Stimulated activated CD8-positive, alpha-beta memory T cell treated with anti-CD3 and anti-CD28 coated beads, Interleukin-4, amount 100 ng/mL, for 48 hours (primary cell): Measurements from ENCODE around the gene TSHZ1.

Experiments
- DNase-seq: peaks from one replicate; pipeline ENCODE4 v3.0.0-alpha.2; 2020

The TSHZ1 gene

DNA sequence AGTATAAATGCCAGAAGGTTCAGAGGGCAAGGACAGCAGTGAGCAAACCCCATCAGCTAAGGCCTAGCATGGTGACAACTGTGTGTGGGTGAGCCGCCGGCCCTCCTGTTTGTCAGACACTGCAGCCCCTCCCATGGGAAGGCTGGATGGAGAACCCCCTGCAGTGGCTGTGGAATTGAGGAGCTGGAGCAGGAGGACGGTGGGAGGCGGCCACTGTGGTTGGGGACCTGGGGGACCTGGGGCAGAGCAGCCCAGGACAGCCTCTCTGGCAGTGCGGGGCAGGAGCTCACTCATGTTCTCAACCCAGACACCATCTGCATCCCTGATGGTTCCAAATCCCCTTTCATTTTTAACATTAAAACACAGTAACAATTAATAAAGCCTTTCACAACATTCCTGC lies 68.8 kb downstream of the TSHZ1 start:
- DNase-seq = no peak

DNA sequence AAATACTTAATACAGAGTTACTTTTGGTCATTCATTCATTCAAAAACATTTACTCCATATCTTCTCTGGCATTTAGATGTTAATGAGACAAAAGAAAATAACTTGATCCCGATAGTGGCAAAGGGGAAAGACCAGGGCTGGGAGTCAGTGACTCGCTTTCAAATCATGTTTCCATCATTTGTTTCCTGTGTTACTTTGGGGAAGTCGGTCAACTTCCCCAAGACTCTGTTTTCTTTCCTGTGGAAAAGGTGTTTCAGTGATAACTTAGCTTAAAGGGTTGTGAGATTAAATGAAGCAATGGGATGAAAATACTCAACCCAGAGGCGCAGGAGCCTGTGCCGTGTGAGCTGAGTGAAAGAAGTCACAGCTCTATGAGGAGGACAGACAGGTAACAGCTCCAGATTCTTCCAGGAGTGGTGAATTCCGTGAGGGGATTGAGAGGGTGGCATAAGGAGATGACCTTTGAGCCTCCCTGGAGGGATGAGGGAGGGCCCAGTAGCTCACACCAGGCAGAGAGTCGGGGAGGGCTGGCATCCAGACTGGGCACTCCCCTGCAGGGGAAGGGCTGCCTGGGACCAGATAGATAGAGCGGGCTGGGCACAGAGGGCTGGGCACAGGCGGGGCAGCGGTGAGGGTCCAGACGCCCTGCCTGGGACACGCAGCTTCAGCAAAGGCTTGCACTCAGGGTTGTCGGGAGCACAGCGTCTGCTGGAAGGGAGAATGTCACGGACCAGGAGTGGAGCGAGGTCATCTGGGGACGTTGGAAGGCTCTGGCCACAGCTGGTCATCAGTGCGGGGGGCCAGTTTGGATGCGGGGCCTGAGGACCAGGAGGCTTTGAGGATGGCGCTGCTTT lies 70.1 kb downstream of the TSHZ1 start:
- no peak for DNase-seq

DNA sequence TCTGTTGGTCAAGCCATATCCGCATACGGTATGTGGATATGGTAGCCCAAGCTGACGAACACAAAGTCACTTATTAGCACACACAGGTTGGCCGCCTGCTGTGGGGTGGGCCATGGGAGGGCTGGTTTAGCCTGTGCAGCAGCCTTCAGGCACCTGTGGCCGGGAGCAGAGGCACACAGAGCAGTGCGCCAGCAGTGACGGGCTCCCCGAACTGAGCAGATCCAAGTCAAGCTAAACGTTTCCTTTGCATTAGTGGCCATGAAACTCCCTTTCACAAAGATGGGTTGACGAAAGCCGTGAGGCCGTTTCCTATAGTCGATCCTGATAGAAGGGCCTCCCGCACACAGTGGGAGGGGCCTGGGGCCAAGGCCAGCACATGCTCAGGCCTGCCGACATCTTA lies 72.1 kb downstream of the TSHZ1 start:
- DNase-seq = no peak

DNA sequence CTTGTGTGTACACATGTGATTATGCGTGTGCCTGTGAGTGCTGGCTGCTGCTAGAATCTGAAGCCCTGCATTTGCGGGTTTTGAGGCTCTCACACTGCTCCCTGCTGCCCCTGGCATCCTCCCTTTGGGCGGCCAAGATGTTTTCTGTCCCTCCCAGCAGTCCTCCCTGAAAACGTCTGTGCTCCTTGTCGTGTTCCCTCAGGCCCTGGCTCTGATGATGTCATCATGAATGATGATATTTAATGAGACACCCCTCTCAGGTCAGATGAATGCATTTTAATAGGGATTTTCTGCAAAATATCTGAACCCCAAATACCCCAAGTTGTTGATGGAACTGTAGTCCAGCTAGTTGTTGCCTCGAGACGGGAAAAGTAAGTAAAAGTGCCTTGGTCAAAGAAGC lies 73.1 kb downstream of the TSHZ1 start:
- DNase-seq = no peak

DNA sequence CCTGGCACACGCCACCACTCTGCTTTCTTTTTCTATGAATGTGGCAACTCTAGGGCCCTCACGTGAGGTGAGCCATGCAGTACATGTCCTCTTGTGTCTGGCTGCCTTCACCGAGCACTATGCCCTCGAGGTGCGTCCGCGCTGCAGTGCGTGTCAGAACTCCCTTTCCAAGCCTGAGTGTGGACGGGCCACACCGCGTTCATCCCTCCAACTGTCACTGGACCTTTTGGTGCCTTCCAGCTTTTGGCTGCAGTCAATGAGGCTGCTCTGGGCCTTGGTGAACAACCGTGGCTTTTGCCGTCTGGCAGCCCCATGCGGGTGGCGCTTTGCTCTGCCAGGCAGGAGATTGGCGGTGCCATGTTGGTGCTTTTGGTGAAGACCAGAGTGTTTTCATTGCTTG lies 74.0 kb downstream of the TSHZ1 start:
- DNase-seq = no peak

DNA sequence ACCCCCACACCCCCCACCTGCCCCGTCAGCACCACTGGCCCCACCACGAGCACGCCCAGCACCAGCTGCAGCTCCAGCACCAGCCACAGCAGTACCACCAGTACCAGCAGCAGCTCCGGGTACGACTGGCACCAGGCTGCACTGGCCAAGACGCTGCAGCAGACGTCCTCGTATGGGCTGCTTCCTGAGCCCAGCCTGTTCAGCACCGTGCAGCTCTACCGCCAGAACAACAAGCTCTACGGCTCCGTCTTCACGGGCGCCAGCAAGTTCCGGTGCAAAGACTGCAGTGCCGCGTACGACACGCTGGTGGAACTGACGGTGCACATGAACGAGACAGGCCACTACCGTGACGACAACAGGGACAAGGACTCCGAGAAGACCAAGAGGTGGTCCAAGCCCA lies 75.3 kb downstream of the TSHZ1 start:
- no peak for DNase-seq

DNA sequence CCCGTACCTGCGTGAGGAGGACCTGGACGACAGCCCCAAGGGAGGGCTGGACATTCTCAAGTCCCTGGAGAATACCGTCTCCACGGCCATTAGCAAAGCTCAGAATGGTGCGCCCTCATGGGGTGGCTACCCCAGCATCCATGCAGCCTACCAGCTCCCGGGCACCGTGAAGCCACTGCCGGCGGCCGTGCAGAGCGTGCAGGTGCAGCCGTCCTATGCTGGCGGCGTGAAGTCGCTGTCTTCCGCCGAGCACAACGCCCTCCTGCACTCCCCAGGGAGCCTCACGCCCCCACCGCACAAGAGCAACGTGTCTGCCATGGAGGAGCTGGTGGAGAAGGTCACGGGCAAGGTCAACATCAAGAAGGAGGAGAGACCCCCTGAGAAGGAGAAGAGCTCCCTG lies 76.4 kb downstream of the TSHZ1 start:
- DNase-seq = no peak

DNA sequence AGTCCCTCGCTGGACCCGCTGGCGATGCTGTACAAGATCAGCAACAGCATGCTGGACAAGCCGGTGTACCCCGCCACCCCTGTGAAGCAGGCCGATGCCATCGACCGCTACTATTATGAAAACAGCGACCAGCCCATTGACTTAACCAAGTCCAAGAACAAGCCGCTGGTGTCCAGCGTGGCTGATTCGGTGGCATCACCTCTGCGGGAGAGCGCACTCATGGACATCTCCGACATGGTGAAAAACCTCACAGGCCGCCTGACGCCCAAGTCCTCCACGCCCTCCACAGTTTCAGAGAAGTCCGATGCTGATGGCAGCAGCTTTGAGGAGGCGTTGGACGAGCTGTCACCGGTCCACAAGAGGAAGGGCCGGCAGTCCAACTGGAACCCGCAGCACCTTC lies 77.1 kb downstream of the TSHZ1 start:
- DNase-seq = no peak

DNA sequence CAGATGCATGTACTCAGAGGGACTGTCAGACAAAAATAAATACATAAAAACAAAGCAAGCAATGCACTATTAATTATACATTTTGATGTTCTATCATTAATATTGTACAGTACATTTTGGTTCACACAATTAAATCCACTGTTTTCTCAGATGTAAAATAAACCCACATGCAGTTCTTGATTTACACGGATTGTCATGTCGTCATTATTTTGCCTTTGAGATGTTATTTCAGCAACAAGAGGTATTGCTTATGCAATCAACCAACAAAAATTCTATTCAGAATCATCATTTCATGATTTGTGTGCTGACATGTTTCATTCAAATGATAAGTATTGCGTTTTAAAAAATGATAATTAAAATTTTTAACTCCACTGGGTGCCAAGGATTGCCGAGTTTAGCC lies 79.2 kb downstream of the TSHZ1 start:
- no peak for DNase-seq

DNA sequence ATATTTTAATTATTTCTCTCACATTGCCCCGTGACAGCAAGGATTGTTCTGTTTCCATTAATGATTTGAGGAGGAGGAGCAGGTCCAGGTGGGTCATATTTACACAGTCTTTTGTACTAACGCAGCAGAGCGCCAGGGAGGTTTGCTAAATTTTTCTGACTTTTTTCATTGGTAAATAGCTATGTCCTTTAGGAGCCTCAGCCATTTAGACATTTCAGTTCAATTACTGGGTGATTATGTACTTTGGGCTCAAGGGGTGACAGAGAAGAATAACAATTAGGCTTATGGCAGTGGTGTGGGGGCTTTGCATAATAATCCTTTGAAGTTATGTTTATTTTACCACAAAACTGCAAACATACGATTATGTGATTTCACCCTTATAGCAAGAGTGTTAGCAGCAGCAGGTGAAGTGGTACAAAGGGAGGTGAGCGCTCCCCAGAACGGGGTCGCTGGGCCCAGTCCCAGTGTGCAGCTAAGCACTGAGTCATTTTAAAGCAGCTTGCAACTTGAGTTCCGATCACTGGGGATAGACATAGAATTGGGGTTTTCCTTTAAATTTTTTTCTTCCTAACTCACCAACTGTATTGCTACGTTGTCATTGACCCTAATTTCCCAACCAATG lies 80.3 kb downstream of the TSHZ1 start:
- DNase-seq = no peak

DNA sequence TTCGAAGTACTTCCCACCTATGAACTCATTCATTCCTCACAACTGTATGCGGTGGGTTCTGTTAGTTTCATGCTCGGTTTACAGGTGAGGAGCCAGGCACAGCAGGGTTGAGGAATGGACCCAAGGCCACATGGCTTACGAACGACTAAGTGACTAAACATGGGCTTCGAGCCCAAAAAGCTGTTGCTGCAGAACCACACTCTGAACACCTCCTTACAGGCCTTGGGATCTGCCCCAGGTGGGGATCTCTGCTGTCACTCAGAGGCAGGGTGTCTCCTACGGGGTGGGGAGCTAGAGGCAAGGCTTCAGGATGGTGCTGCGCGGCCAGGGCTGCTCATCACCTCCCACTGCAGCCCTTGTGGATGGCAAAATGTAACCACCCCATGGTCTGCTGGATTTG lies 80.9 kb downstream of the TSHZ1 start:
- no peak for DNase-seq

DNA sequence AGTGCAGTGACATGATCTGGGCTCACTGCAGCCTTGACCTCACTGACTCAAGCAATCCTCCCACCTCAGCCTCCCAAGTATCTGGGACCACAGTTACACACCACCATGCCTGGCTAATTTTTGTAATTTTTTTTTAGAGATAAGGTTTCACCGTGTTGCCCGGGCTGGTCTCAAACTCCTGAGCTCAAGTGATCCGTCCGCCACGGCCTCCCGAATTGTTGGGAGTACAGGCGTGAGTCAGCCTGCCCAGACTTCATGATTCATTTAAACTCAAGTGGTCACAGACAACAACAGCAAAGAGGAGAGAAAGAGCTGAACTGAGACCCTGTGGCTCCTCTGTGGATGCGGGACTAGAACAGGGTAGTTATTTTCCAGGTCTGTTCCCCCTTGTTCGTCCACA lies 83.0 kb downstream of the TSHZ1 start:
- DNase-seq = no peak

DNA sequence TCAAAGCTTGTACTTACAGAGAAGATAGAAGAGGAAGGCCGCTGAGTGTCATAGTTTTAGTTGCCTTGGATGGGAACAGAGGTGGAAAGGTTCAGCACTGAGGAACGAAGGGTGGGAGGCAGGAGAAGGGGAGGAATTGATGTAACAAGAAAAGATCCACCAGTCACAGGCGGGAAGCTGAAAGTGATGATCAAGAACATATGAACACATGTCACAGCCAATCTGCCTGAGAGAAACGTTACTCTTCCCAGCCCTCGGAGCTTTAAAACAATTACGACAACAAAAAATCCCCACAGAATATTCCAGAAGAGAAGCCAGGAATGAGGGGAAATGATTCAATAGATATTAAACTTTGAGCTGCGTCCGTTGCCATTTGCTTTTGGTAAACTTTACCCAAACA lies 87.1 kb downstream of the TSHZ1 start:
- DNase-seq = no peak

DNA sequence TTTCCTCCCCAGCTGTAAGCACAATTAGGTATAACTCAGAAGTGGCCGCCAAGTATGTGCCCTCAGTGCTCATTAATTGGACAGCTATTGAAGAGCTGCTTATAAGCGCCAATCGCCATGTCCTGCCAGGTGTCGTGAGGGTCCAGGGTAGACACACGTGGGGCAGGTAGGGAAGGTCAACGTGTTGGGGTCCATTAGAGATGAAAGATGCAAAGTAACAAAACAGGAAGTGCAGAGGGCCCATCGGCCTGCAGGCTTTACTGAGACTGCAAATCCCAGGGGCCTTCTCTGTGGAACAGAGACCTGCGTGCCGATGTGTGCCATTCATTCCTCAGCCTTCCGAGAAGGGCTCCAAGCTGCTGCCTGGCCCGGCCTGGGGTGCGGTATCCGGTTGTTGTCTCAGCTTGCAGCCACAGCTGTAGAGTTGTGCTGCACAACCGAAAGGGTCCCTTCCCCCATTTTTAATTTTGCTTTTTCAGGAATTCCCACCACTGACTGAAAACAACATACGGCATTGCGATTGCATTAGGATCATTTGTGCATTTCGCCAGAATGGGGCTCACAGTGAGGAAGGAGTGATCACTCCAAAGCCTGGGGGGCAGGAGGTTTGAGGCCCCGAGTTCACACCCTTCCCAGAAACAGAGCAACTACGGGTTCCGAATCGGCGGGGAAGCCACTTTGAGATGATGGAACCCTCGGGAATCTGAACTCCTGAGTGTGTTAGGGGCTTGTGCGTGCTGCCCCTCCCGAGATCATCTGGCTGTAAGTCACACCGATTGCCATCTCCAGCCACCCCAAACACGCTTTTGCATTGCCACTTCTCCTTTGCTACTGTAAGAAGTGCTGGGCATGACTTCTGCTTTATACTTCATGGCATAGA lies 94.3 kb downstream of the TSHZ1 start:
- no peak for DNase-seq

DNA sequence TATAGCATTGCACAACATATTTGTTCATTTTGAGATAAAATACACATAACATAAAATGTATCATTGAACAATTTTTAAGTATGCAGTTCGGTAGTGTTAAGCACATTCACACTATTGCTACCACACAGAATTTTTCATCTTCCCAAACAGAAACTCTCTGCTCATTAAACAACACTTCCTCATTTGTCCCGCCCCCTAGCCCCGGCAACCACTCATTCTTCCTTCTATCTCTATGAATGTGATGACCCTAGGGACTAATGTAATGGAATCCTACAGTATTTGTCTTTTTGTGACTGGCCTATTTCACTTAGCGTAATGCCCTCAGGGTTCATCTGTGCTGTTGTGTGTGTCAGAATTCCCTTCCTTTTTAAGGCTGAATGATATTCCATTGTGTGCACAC lies 95.4 kb downstream of the TSHZ1 start:
- DNase-seq = no peak

DNA sequence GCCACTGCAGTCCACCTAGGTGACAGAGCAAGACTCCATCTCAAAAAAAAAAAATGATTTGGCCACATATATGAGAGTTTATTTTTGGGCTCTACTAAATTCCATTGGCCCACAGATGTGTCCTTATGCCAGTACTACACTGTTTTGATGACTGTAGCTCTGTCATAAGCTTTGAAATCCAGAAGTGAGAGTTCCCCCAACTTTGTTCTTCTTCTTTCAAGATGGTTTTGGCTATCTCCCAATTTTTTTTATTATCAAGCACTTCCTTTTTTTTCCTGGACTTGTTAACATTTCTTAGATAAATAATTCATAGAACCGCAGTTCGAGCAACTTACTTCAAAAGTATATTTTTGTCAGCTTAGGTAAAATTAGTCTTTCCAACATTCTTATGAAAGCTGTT lies 96.9 kb downstream of the TSHZ1 start:
- no peak for DNase-seq

DNA sequence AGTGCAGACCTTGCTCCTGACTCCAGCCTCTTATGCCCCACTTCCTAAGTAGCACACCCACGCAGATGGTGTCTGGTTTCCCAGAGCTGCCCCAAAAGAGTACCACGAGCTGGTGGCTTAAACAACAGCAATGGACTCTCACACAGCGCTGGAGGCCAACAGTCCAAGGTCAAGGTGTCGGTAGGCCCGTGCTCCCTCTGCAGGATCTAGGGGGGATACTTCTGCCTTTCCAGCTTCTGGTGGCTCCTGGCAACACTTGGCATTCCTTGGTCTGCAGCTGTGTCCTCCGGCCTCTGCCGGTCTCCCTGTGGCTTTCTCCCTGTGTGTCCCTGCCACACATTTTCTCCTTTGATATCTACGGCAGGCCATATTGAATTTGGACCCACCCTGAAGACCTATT lies 99.0 kb downstream of the TSHZ1 start:
- DNase-seq = no peak

DNA sequence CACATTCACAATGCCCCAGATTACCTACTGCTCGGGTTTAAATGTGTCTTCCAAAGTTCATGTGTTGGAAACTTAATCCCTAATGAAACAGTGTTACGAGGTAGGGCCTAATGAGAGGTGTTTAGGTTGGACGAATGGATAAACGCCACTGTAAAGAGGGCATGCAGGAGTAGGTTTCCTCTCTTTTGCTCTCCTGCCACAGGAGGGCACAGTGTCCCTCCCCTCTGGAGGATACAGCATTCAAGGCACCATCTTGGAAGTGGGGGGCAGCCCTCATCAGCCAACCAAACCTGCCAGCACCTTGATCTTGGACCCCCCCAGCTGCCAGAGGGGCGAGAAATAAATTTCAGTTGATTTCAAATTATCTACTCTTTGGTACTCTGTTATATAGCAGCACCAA lies 103.5 kb downstream of the TSHZ1 start:
- no peak for DNase-seq

DNA sequence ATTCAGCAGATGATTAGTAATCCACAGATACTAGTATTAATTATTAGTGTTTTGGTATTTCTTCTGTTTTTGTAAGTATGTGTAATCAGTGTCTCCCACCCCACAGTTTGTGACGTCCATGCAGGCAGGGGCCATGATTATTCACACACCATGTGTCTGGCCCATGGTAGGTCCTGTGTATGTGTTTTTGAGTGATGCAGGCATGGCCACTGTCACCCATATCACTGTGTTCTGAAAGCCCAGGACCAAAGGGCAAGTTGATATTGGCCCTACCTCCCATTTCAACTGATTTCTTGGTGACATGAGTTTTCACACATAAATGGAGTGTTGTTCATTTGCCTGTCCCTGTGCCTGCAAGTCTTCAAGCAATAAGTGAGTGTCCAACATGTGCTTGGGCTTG lies 104.0 kb downstream of the TSHZ1 start:
- DNase-seq = no peak

DNA sequence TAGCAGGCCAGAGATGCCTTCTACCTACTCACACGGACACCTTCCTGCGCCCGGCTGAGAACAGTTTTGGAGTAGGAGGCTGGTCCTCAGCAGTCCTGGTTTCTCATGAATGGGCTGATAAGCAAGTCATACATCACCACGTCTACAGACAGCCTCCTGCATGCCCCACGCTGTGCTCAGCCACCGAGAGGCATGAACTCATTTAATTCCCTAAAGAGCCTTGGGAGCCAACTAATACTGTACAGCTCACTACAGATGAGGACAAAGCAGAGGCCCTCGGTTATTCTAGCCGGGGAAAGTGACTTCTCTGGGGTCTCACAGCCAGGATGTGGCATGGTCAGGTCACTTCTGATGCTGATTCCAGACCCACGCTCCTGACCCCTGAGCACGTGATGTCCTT lies 105.6 kb downstream of the TSHZ1 start:
- no peak for DNase-seq

DNA sequence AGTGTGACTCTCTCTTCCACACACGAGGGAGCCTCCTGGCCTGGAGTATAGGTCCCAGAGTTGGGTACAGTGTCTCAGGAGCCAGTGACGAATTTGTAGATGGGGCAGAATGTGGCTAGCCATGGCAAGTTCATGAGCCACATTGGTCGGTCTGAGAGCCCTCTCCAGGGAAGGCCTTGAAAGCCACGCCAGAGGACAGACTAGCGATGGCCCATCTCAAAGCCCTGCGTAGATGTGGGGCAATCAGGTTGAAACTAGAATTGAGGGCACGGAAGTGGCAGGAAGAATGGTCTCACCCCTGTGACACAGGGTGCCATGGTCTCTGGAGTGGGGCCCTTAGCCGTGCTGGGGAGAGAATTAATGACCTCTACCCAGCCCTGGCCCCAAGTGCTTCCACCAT lies 106.2 kb downstream of the TSHZ1 start:
- no peak for DNase-seq

DNA sequence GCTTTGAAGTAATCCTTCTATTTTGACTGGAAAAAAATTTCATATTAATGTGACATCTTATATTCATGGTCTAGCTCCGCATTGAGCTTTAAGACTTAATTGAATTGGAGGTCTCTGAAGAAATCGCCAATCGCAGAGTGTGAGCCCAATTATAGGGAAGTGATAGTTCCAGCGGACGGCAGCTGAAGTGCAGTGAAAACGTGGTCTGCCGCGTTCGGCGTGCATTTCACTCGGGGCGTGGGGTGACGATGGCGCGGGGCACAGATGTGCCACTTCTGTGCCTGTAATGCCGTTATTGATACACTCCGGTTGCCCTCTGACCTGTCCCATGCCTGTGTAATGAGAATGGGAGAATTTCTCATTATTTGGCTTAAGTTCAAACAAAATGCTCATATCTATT lies 106.7 kb downstream of the TSHZ1 start:
- no peak for DNase-seq

DNA sequence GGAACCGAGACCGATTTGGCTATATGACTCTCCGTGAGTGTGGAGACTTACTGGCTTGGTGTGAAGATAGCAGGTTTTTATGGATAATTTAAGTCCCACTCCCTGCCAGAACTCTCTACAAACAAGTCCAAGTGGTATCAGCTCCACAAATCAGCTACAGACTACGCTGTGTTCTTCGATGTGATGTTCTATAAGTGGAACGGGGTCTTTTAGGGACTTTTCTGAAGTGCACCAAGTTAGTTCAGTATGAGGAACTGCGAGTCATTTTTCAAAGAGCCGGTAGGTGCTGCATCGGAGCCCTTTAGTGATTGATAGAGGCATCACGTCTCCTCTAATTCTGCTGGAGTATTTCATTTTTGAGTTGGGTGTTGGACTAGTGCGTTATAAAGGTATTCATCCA lies 107.1 kb downstream of the TSHZ1 start:
- no peak for DNase-seq

DNA sequence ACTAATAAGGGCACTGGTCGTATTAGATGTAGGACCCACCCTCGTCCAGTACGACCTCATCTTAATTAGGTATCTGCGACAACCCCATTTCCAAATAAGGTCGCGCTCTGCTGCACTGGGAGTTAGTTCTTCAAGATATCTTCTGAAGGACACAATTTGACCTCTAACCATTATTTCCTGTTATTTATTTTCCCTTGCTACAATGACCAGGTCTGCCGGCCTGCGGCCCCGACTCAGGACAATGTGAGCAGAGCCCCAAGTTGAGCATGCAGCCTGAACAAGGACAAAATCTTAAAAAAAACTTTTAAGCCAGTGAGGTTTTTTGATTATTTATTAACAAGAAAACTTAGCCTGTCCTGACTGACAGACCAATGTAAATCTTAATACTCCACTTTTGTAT lies 109.3 kb downstream of the TSHZ1 start:
- DNase-seq = no peak
